GM19099 (cell line): ENCODE results near the gene NRXN3.

Experiments used
- POLR2A ChIP-seq: IDR thresholded peaks from 3 replicates; pipeline ENCODE4 v1.6.1; 2011; ENCODE audit warnings: low read depth; ENCODE audit not compliant: insufficient read length; ENCODE audit errors: extremely low read depth

The NRXN3 gene

DNA sequence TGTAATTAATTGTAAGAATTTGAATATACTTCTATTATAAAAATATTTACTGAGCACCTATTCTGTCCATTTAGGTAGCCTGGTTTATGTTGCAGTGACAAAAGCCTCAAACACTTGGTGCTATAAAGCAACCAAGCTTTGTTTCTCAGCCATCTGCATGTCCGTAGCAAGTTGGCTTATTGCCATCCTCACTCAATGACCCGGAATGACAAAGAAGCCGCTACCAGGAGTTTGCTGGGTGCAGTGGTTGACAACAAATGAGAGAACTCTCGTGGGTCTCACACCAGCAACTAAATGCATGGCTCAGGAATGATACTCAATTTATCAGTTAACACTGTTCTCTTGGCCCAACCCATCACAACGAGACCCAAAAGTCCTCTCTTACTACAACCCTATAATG is 1488.0 kb downstream of the NRXN3 start:
- no peak for TF ChIP-seq POLR2A

DNA sequence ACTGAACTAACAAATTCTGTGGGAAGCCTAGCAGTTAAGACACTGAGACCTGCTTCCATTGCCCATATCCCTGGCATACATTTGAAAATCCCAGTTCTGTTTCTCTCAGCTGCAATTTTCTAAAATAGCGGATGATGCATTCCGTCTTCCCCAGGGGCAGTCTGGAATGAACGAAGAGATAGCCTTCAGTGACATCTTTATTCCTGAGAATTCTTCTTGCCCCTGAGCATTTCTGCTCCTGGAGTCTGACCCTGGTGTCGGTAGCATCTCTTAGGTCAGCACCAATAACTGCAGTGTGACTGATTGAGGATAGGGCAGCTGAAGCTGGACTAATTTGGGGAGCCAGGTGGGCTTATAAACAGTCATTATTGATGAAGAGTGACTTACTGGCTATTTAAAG is 1488.6 kb downstream of the NRXN3 start:
- TF ChIP-seq POLR2A: no peak

DNA sequence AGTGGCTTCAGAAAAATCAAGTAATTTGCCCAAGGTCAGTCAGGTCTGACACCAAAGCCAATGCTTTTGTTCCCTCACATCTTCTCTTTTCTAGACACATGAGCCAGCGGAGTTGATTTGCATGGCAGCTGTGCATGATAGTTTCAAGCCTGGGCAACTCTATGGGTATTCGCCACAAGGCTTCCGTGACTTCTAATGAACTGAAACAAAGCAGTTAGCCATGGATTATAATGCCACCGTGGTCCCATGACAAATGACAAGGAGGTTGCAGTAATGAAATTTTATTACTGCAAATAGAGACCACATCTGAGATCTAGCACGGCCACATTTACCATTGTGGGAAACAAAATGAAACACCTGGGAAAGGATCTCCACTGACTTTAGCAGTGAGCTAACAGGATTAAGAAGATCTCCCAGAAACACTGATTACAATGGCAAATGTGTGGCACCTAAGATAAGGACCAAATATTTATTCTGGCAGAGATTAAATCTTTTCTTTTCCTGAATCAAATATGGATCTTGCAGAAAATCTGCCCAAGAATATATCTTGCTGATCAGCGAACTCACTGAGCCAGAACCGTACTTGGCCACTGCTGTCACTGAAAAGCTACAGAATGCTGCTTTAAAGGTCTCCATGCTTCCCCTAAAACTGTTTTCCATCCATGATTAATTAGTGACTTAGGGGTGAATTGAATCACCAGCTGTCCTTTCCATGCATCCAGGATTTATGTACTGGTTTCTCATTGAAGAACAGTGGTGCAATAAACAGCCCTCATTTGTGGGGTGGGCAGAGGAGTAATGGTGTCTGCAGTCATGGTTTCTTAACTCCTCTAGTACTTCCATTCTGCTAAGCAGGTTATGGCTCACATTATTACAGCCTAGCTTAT is 1490.1 kb downstream of the NRXN3 start:
- TF ChIP-seq POLR2A: no peak

GRCh38 chr14:79661752-79662151 is 1491.6 kb downstream of the NRXN3 start:
- no peak for TF ChIP-seq POLR2A

DNA sequence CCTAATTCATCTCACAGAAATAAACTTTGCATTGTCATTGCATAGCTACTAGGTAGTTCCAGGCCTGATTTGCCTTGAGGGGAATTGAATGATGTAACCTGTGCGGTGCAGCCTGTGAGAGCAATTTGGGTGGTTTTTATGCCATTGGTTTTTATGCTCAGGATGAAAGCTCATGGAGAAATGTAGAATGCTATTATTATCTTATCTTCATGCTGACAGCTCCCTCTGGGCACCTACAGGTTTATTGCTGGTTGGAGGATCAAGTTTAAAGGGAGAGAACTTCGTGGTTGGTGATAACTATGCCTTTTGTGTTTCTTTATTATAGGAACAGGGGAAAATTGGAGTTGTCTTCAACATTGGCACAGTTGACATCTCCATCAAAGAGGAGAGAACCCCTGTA is 1493.3 kb downstream of the NRXN3 start:
- TF ChIP-seq POLR2A: no peak

- no peak for TF ChIP-seq POLR2A
Observed at GRCh38 chr14:79665556-79665955, 1495.4 kb downstream of the NRXN3 start.

GRCh38 chr14:79668951-79669350 is 1498.8 kb downstream of the NRXN3 start:
- no peak for TF ChIP-seq POLR2A

DNA sequence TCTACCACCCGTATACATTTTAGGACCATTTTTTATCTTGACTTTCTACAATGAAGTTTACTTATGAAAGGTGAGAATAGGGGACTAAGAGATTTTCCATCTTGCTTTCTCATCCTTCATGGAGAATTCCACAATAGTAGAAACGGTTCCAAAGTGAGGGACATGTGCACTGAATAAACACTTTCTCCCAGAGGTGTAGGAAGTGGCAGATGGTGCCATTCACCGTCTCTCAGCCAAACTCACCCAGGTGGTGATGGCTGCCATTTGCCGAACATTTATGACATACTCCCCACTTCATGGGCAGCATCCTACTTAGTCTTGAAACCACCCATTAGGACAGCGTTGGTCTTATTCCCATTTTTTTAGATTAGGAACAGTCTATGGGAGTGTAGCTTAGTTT is 1500.6 kb downstream of the NRXN3 start:
- no peak for TF ChIP-seq POLR2A

GRCh38 chr14:79680087-79680486 is 1509.9 kb downstream of the NRXN3 start:
- no peak for TF ChIP-seq POLR2A

DNA sequence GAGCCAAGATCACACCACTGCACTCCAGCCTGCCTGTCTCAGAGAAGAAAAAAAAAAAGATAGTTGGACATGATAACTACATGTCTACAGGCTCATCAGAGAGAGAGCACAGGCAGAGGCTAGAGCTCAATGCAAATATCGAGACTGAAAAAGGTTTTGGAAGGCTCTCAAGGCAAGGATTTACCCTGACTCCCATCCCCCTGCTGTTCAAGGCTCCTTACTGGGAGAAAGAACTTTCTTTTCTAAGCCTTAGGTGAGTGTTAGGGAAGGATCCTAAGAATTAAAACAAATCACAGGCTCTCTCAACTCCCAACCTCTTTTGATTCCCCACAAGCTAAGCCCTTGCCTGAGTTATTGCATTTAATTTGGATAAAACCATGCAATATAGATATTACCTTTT is 1516.0 kb downstream of the NRXN3 start:
- no peak for TF ChIP-seq POLR2A

DNA sequence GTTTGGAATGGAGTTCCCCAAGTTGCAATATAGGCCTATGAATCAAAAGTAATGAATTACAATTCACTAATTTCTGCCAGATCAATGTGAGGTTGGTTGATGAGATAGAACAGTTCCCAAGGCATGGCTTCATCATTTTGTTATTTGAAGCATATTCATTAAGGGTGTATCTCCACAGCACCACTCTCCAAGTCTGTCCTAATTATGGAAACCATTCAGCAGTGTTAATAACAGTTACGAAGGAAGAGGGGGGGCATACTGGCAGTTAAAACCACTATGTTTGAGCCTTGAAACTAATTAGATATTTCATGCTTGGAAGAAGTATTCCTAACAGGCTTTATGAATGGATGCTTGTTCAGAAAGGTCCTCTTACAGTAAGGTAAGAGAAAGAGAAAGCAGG is 1520.8 kb downstream of the NRXN3 start:
- no peak for TF ChIP-seq POLR2A

GRCh38 chr14:79693935-79694334 is 1523.8 kb downstream of the NRXN3 start:
- TF ChIP-seq POLR2A: no peak

DNA sequence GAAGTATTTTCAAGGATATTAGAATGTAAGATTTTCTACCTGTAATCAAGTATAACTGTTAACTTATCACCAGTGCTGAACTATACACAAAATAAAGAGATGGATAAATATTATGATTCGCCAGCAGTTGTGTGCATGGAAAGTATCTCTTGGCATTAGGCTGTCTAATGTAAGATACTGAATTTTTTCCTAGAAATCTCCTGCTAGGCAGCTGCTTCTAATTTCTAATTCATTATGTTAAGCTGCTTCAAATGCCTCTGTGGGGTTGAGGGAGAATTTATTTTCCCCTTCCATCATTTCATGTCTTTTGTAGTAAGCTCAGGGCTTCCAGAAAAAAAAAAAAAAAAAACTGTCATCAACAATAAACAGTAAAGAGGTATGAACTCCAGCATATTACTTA is 1525.1 kb downstream of the NRXN3 start:
- TF ChIP-seq POLR2A: no peak

GRCh38 chr14:79698298-79698711 is 1528.1 kb downstream of the NRXN3 start:
- TF ChIP-seq POLR2A: no peak

GRCh38 chr14:79699206-79699605 is 1529.0 kb downstream of the NRXN3 start:
- no peak for TF ChIP-seq POLR2A

DNA sequence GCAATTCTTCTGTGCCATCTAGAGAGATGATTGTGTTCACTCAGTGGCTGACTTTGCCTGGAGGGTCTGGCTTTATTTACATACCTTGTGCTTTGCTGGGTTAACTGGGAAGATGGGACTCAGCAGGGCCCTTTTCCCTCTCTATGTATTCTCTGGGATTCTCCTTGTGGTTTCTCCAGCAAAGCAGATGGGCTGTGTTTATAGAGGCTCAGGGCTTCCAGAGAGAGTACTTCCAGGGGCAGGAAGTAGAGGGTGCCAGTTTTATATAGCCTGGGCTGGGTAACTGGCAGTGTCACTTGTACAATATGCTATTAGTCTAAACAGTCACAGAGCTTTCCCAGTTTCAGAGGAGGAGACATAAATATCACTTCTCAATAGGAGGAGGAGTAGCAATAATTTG is 1531.2 kb downstream of the NRXN3 start:
- no peak for TF ChIP-seq POLR2A

DNA sequence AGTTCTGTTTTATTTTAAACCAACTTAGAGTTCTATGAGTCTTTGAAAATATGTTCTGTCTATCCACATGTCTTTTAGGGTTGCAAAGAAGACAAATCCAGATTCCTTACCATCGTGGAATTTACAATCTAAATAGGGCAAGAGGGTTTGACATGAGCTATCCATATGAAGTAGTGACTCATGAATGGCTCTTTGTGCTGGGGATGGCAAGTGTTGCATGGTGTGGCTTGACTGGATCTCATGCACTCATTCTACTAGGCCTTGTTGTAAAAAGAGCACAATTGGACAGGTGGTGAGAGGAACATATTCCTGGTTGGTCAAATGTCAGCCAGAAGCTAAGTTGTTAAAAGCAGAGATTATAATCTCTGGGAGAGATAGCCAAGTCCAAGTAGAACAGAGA is 1532.0 kb downstream of the NRXN3 start:
- TF ChIP-seq POLR2A: no peak
